ENCODE measurements around the gene RBM12. TPM values are rescaled to one million over a fixed set of nuclear protein-coding genes. Genes with fewer than 3 reads are reported as not detected.

The RBM12 gene
- polyA plus RNA-seq, 1 donor from 2014 or later: 53.9 TPM

DNA sequence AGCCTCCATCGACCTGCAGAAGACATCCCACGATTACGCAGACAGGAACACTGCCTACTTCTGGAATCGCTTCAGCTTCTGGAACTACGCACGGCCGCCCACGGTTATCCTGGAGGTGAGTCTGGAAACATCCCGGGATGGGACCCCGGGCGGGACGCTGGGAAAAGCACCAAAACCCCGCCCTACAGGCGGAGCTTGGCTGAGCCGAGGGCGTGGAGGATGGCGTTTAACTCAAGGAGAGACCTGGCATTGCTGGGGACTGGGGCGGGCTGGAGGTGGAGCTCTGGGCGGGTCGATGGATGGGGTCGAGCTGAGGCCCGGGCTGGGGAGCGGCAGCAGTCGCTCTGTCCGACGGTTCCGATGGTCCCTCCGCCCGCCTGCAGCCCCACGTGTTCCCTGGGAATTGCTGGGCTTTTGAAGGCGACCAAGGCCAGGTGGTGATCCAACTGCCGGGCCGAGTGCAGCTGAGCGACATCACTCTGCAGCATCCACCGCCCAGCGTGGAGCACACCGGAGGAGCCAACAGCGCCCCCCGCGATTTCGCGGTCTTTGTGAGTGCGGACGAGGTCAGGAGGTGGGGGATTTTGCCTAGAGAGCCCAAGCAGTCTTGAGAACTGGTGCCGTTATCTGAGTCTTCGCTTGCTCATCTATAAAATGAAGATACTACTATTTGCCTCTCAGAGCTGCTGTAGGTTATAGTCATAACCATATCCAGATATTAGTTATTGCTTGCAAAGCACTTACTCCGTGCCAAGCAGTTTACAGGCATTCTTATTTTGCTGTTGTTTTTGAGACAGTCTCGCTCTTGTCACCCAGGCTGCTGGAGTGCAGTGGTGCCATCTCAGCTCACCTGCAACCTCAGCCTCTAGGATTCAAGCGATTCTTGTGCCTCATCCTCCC, 45.3 kb downstream of the RBM12 start (continued):
- TF ChIP-seq, protein P1, sequence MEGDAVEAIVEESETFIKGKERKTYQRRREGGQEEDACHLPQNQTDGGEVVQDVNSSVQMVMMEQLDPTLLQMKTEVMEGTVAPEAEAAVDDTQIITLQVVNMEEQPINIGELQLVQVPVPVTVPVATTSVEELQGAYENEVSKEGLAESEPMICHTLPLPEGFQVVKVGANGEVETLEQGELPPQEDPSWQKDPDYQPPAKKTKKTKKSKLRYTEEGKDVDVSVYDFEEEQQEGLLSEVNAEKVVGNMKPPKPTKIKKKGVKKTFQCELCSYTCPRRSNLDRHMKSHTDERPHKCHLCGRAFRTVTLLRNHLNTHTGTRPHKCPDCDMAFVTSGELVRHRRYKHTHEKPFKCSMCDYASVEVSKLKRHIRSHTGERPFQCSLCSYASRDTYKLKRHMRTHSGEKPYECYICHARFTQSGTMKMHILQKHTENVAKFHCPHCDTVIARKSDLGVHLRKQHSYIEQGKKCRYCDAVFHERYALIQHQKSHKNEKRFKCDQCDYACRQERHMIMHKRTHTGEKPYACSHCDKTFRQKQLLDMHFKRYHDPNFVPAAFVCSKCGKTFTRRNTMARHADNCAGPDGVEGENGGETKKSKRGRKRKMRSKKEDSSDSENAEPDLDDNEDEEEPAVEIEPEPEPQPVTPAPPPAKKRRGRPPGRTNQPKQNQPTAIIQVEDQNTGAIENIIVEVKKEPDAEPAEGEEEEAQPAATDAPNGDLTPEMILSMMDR (IDR thresholded peaks at IDR 0.05; ENCODE audit: poor library complexity, severe bottlenecking): peak; percentile 74

DNA sequence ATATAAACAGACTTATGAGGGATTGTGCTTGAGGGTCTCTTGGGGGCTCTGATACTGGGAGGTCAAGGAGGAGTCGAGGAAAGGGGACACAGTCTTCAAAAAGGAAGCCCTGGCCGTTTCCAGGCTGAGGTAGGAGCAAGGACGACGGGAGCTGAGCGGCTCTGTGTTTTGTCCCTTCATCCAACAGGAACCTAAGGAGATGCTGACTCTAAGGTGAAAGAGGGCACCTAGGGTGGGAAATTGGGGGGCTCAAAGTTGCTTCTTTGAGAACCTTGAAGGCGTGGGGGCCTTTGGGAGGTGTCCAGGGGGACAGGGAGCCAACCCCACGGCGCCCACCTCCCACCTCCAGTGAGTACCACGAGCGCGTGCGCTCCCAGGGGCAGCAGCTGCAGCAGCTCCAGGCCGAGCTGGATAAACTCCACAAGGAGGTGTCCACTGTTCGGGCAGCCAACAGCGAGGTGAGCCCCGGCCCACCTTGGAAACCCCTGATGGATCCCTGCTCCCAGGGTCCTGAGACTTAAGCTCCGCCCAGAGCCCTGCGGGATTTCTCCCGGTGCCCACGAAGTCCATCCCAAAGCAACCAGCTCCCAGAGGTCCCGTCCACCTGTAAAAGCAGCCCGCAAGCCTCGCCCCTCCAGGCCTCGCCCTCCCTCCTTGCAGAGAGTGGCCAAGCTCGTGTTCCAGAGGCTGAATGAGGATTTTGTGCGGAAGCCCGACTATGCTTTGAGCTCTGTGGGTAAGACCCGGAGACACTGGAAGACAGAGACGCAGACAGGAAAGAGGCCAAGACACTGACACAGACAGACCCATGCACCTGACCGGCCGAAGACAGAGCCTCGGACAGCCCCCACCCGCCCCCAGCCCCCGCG, 46.2 kb downstream of the RBM12 start:
- H3K27ac ChIP-seq (ENCODE audit: low read length): no peak overlapping the region
- H2AFZ ChIP-seq (ENCODE audit: low read depth, low read length): no peak overlapping the region
- H3K4me2 ChIP-seq (ENCODE audit: low read length): no peak overlapping the region

More for the DNA sequence above, 46.2 kb downstream of the RBM12 start:
- Histone ChIP-seq H3K79me2 (replicated peaks; ENCODE audit: insufficient read depth, low read length) (no peaks in the 10 kb centered on the region), H3K9ac (ENCODE audit: low read length) (no peak overlapping the region), H3K9me2 (ENCODE audit: insufficient read depth, low read length) (no peaks in the 10 kb centered on the region), H3K9me3 (ENCODE audit: low read length) (no peaks in the 10 kb centered on the region), H3F3A (ENCODE audit: insufficient read depth, low read length, poor library complexity, severe bottlenecking) (no peaks in the 10 kb centered on the region), H3K4me3 (ENCODE audit: low read length) (no peak overlapping the region), H4K20me1 (ENCODE audit: insufficient read depth) (no peaks in the 10 kb centered on the region), H3K36me3 (ENCODE audit: insufficient read depth, low read length) (no peaks in the 10 kb centered on the region), H3K27me3 (ENCODE audit: insufficient read depth, low read depth, low read length) (peaks cover 3% of the 10 kb centered on the region)
- TF ChIP-seq, protein P2, sequence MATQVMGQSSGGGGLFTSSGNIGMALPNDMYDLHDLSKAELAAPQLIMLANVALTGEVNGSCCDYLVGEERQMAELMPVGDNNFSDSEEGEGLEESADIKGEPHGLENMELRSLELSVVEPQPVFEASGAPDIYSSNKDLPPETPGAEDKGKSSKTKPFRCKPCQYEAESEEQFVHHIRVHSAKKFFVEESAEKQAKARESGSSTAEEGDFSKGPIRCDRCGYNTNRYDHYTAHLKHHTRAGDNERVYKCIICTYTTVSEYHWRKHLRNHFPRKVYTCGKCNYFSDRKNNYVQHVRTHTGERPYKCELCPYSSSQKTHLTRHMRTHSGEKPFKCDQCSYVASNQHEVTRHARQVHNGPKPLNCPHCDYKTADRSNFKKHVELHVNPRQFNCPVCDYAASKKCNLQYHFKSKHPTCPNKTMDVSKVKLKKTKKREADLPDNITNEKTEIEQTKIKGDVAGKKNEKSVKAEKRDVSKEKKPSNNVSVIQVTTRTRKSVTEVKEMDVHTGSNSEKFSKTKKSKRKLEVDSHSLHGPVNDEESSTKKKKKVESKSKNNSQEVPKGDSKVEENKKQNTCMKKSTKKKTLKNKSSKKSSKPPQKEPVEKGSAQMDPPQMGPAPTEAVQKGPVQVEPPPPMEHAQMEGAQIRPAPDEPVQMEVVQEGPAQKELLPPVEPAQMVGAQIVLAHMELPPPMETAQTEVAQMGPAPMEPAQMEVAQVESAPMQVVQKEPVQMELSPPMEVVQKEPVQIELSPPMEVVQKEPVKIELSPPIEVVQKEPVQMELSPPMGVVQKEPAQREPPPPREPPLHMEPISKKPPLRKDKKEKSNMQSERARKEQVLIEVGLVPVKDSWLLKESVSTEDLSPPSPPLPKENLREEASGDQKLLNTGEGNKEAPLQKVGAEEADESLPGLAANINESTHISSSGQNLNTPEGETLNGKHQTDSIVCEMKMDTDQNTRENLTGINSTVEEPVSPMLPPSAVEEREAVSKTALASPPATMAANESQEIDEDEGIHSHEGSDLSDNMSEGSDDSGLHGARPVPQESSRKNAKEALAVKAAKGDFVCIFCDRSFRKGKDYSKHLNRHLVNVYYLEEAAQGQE (IDR thresholded peaks at IDR 0.05; ENCODE audit: borderline replicate concordance): no peak
- TF ChIP-seq MXI1 (conservative IDR thresholded peaks at IDR 0.05; ENCODE audit: poor library complexity, severe bottlenecking) (no peak), SMC3 (conservative IDR thresholded peaks at IDR 0.05; ENCODE audit: poor library complexity) (no peak)
- TF ChIP-seq, protein P1 (IDR thresholded peaks at IDR 0.05; ENCODE audit: poor library complexity, severe bottlenecking): no peak

Data from neural cell (in vitro differentiated cells).